GM19438 (cell line): Measurements from ENCODE around the gene FILIP1L.

ENCODE experiments used
- ATAC-seq: cut with Tn5 transposase; IDR thresholded peaks from one replicate; pipeline ENCODE4 v1.9.1; 2021; ENCODE audit warnings: low read depth; ENCODE audit not compliant: unreplicated experiment

FILIP1L gene

DNA sequence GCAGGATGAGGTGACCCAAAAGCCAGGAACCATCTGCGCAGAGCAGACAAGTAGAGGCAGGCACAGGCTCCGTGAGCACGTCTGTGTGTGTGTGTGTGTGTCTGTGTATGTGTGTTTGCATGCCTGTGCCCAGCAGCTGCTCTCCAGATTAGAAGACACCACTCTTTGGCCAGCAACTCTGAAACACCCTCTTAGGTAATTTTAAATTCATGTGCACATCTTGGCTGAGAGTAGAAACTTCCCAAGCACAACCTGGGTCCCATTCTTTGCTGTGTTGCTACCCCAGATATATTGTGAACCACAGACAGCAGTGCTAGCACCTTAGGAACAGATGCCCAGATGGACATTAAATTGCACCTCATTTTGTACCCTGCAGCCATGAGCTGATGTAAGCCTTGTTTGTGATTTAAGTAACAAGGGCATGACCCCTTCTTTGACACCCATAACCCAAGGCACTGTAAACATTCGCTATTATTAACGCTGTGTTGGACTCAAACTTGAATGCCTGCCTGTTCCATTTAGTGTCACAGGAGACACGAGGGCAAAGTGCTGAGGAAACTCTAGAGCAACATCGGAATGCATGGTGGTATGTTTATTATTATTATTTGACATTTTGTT, at the start of gene FILIP1L:
Gene FILIP1L, minus strand, starts transcription at position 89 of the 618 bp plus-strand sequence.
- ATAC-seq, result no peak

DNA sequence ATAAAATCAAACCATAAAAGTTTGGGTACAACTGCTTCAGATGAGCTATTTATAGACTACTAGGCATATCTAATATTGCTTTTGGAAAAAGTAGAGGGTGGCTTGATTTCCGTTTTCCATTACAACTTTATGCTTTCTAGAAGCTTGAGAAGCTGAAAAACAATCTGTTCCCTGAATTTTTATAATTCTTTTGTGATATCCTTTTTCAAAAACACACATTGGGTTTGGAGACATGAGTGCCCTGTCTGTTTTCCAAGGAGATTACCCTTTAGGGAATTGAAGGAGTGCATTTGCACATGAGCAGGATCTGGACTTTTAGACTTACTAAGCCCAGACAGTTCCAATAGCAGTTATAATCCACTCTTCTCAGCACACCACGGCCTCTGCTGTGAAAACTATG, 49.5 kb upstream of the FILIP1L start:
- ATAC-seq, result no peak

- ATAC-seq, result no peak
These were observed 46.2 kb upstream of the FILIP1L start for GRCh38 chr3:100160521-100160920.

DNA sequence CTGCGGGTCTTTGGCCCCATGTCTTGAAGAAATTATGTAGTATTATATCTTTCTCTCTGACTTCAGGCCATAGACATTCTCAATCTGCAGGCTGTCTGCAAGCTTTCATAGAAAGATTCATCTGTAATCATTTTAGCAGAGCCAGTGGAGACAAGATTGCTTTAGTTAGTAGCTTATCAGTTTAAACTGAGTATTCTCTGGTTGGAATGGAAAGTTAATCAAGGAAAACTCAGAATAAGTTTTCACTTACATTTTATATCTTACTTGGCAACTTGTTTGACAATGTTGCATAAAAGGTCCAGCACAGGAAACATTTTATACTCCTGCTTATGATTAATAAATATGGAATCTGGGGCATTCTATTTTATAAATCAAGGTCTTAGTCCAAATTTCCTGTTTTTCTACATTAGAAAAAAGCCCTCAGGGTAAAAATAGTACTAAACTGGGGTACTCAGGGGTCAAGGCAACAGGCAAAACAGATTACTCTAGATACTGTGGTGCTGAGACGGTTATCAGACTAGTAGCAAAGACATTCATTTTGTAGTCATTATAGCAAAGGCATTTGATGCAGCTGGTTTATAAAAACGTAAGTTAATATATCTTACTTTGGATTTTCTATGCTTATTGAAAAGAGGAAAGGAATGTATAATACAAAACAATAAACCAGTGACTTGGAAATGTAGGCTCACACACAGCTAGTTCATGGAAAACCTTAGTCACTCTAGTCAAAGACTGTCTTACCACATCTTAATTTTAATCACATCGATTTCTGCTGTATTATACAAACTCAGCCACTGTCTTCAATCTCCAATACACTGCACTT, 45.2 kb upstream of the FILIP1L start:
- no peak for ATAC-seq

GRCh38 chr3:100158918-100159330, 44.6 kb upstream of the FILIP1L start:
- ATAC-seq, result no peak

GRCh38 chr3:100157685-100158084, 43.4 kb upstream of the FILIP1L start:
- ATAC-seq, result no peak

GRCh38 chr3:100155590-100155989, 41.3 kb upstream of the FILIP1L start:
- no peak for ATAC-seq

DNA sequence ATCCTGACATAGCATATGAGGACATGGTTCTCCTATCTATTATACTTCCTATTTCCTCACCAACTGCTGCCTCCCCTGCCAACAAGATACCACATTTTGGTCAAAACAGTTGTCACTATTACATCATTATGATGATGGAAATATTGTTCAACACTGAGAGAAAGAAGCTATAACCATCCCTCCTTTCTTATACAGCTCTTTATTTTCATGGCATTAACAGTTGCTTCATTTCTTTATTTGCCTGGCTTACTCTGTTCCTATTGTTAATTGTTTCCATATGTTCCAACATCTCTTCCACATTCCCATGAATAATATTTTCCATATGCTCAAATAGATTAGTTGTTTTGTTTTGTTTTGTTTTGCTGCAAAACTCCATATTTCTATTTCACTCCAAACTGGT, 40.8 kb upstream of the FILIP1L start:
- no peak for ATAC-seq

DNA sequence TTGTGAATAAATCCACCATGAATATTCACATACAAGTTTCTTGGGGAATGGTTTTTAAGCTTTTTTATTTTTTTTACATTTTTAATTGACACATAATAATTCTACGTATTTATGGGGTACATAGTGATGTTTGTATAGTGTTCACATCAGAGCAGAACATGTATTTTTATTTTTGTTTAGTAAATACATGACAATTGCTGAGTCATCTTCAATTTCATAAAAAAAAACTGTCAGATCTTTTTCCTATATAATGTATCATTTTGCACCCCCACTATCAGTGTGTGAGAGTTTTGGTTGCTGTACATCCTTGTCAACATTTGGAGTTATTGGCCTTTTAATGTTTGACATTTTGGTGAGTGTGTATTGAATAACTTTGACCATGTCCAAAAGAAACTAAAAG, 39.9 kb upstream of the FILIP1L start:
- no peak for ATAC-seq

- no peak for ATAC-seq
These were observed 36.9 kb upstream of the FILIP1L start for GRCh38 chr3:100151024-100151707.

DNA sequence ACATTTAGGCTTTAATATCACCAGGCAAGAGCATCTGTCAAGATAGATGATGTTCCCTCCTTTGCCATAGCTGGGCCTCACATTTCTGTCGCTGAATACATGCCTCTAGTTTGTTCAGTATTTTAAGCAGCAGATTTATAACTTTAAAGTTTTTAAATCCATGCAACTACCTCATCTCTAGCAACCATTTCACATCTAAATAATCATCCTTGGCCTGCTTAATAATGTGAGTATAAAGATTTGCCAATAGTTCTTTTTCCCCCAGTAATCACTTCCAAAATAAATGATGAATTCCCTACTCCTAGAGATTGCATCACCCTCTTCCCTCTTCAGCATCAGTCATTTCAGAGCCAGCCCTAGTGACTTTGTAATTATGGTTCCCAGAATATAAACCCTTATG, 36.2 kb upstream of the FILIP1L start:
- no peak for ATAC-seq

DNA sequence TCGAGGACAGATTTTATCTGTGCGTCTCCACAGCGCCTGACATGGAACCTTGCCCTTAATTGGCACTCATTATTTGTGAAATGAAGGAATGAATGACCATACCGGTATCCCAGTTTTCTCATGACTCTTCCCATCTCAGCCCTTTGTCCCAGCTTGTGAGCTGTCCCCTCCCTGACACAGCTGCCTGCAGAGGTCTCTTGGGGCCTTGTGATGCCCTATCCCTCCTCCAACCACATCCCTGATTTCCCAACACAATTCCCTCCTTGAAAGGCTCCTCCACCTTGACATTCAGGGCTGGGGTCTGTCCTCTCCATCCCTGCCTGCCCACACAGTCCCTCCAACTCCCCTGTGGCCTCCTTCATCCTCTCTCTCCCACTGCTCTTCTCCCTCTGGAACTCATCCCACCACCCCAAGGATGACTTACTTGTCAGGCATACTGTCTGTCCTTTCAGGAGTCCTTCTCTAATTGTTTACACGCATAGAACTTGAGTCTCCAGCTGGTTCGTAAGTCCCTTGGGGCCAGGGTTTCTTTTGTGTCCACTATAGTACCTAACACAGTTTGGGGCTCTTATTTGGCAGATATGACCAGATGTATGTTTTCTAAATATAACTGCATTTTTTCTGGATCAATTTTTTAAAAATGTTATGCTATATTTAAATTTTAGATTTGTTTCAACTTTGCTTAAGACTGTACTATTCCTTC, 35.6 kb upstream of the FILIP1L start:
- no peak for ATAC-seq

DNA sequence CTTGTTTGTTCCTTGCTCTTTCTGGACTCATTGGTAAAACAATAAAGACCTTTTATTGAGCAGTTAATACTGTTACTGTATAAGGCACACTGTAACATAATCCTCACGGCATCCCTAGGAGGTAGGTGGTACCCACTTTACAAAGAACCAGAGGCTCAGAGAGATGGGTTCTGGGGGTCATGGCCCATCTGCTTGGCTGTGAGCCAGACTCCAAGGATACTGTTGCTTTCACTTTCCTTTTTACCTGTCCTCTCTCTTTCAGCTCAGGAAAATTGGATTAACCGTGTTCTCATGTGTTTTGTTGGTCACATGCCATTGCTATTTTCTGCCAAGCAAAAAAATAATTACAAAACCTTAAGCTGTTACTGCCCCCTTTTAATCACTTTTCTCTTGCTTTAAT, 34.8 kb upstream of the FILIP1L start:
- ATAC-seq, result no peak

- ATAC-seq, result no peak
These were observed 30.1 kb upstream of the FILIP1L start for GRCh38 chr3:100144255-100144866.

- ATAC-seq, result no peak
These were observed 27.3 kb upstream of the FILIP1L start for GRCh38 chr3:100141586-100141985.

GRCh38 chr3:100140976-100141375, 26.7 kb upstream of the FILIP1L start:
- ATAC-seq, result no peak

DNA sequence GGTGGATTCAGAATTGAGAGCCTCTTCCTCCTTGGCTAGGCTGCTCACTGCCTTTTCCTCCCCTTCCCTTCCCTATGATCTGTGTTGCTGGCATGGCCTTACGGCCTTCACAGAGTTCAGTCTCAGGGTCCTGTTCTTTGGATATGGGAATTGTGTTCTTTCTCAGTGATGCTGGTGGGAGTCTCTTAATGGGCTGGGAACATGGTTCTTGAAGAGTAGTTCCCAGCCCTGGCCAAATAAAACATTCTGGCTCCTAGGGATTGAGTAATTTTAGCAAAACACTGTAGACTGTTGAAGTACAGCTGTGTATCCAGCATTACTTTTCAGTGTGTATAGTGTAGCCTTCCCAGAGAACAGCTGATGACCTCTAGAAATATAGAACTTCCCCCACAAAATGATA, 22.6 kb upstream of the FILIP1L start:
- ATAC-seq, result no peak

DNA sequence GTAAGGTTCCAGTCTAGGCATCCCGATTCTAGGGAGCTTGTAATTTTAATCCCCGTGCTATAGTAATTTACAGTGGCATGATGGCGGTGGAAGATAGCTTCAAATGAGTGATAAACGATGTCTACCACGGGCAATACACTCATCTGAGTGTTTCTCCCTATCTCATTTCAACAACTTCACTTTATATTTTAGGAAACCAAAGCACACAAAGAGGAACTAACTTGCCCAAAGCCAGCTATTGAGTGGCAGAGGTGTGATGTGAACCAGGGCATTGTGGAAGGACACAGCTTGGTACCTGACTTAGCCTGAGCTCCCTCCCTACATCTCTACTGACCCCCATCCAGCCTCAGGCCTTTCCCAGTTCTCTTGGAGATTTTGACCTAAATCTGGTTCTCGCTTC, 16.9 kb upstream of the FILIP1L start:
- no peak for ATAC-seq

DNA sequence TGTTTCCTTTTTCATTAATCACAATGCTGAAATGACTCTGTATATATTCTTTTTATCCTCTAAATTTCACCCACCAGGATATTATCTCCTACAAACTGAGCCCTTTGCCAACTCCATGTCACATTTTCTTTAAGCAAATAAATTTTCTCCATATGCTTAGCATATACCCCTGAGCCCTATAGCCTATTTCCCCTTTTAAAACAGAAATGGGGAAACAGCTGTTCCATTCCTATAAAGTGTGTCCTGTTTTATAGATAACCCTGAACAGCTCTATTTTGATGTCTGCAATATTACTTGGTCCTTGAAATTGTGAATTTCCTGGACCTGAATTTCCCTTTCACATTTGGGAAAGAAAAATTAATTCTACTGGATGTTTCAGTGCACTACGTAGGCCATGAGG, 15.6 kb upstream of the FILIP1L start:
- ATAC-seq, result no peak

- no peak for ATAC-seq
These were observed 14.3 kb upstream of the FILIP1L start for GRCh38 chr3:100128565-100128964.

GRCh38 chr3:100127792-100128191, 13.5 kb upstream of the FILIP1L start:
- no peak for ATAC-seq
